Omental fat pad (tissue), 4 donors: ENCODE data around the gene FAM120A. TPM values are rescaled to one million over a fixed set of nuclear protein-coding genes. Genes with fewer than 3 reads are reported as not detected.
A peak's percentile ranks its signal among the peaks of the same experiment; 100 is the strongest.

Source experiments
- ATAC-seq: fragments of 150-250 bp; one replicate; pipeline ENCODE4 v1.9.1; 2016; ENCODE audit warnings: mild to moderate bottlenecking, moderate library complexity; ENCODE audit not compliant: low FRiP score
- DNase-seq: peaks from one replicate; pipeline ENCODE4 v3.0.0-alpha.2; 2019; ENCODE audit warnings: low spot score
- CTCF ChIP-seq, 3 donors: fragments of 450-650 bp; IDR thresholded peaks; one replicate each; pipeline ENCODE4 v1.5.1; 2016 to 2017; ENCODE audit warnings: antibody characterized with exemption in 3 of 3, mild to moderate bottlenecking in 3 of 3, moderate library complexity in 2 of 3
- total RNA-seq, 4 donors: library from RNA; depleted of rRNA; stranded (reverse); fragments of >200 nt; gene quantifications; one replicate each; pipeline ENCODE4 v1.1.0, GENCODE V29; 2016

Gene FAM120A
- 100 to 1,000 TPM in 2 of 4 donors, 10 to 100 TPM in 2; 85.3 to 111 (median 102) TPM for total RNA-seq

- DNase-seq = no peak
- ATAC-seq = peak; percentile 84
- TF ChIP-seq CTCF (IDR thresholded peaks at IDR 0.05) = no peak
These were observed at the start of gene FAM120A for GRCh38 chr9:93450945-93451815. FAM120A (plus strand) TSS chr9:93451685; CDS start chr9:93451916, 231 bp downstream.

GRCh38 chr9:93406371-93406770 lies 45.1 kb upstream of the FAM120A start:
- DNase-seq (no peak), ATAC-seq (no peak)
- TF ChIP-seq CTCF (IDR thresholded peaks at IDR 0.05) = no peak

GRCh38 chr9:93413530-93413929 lies 38.0 kb upstream of the FAM120A start:
- DNase-seq (no peak), ATAC-seq (no peak)
- no peak for TF ChIP-seq CTCF (IDR thresholded peaks at IDR 0.05)

- ATAC-seq = no peak
These were observed 36.3 kb upstream of the FAM120A start for GRCh38 chr9:93415176-93415690.

GRCh38 chr9:93416530-93417235 lies 34.8 kb upstream of the FAM120A start:
- DNase-seq (no peak), ATAC-seq (no peak)
- no peak for TF ChIP-seq CTCF (IDR thresholded peaks at IDR 0.05)

More at GRCh38 chr9:93415176-93415690, 36.3 kb upstream of the FAM120A start:
- no peak for DNase-seq
- no peak for TF ChIP-seq CTCF (IDR thresholded peaks at IDR 0.05)

- no peak for ATAC-seq
- no peak for TF ChIP-seq CTCF (IDR thresholded peaks at IDR 0.05)
These were observed 33.9 kb upstream of the FAM120A start for GRCh38 chr9:93417538-93417937.

More at GRCh38 chr9:93417538-93417937, 33.9 kb upstream of the FAM120A start:
- no peak for DNase-seq
